HL-60 (cell line): Measurements from ENCODE around the gene ARHGEF6.
A peak's percentile ranks its signal among the peaks of the same experiment; 100 is the strongest.

Experiments
- DNase-seq, 2 experiments: peaks; one replicate each; pipeline ENCODE4 v3.0.0-alpha.2; 2010 to 2020; ENCODE audit warnings: low read depth in 1 of 2, low spot score in 1 of 2
- H3K27ac ChIP-seq: fragments of 250-450 bp; sonication (Bioruptor Pico); replicated peaks from 2 replicates; pipeline ENCODE4 v1.5.1; 2020; ENCODE audit warnings: mild to moderate bottlenecking, moderate library complexity
- H3K27me3 ChIP-seq: fragments of 250-450 bp; sonication (Bioruptor Pico); 2 replicates; pipeline ENCODE4 v1.5.1; 2021; ENCODE audit warnings: mild to moderate bottlenecking, moderate library complexity; ENCODE audit not compliant: insufficient read depth, poor library complexity, severe bottlenecking
- H3K4me3 ChIP-seq: replicated peaks from 2 replicates; pipeline ENCODE4 v1.5.1; 2011; ENCODE audit warnings: mild to moderate bottlenecking, control low read depth, low read length; ENCODE audit not compliant: insufficient read depth
- CTCF ChIP-seq: IDR thresholded peaks from one replicate; pipeline ENCODE4 v1.5.1; 2011; ENCODE audit warnings: low read length, control low read depth, inconsistent platforms; ENCODE audit not compliant: insufficient read depth
- GABPA ChIP-seq: IDR thresholded peaks from 2 replicates; pipeline ENCODE4 v1.6.1; 2012; ENCODE audit warnings: low read depth
- POLR2AphosphoS5 ChIP-seq: IDR thresholded peaks from 2 replicates; pipeline ENCODE4 v1.6.1; 2012; ENCODE audit warnings: low read depth
- SPI1 ChIP-seq: IDR thresholded peaks from 2 replicates; pipeline ENCODE4 v1.6.1; 2012; ENCODE audit warnings: low read depth, mild to moderate bottlenecking, borderline replicate concordance
- TF ChIP-seq, protein P1 (sequence below): IDR thresholded peaks from 2 replicates; pipeline ENCODE4 v1.6.1; 2012; ENCODE audit warnings: low read depth; ENCODE audit not compliant: insufficient replicate concordance

ARHGEF6 gene

DNA sequence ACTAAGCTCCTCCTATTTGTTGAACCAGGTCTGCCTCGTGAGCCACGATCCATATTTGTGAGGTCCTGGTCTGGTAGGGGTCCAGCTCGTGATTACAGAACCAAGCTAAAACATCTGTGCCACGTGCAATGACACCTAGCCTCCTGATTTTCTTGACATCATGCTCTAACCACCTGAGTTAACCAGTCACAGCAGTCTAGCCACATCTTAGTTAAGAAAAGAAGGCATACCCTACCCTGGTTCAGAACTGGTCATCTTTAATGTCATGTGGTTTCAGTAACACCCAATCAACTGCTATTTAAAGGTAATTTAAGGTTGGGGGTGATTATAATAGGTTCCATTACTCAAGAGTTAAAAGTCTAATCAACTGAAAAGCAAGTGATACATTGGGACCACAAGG lies 28.4 kb downstream of the ARHGEF6 start:
- DNase-seq = no peak
- H3K27me3 ChIP-seq = no peaks in the 10 kb centered on the region
- H3K4me3 ChIP-seq = no peak overlapping the region
- TF ChIP-seq CTCF = no peak
- no peak for TF ChIP-seq GABPA
- TF ChIP-seq, protein P1, sequence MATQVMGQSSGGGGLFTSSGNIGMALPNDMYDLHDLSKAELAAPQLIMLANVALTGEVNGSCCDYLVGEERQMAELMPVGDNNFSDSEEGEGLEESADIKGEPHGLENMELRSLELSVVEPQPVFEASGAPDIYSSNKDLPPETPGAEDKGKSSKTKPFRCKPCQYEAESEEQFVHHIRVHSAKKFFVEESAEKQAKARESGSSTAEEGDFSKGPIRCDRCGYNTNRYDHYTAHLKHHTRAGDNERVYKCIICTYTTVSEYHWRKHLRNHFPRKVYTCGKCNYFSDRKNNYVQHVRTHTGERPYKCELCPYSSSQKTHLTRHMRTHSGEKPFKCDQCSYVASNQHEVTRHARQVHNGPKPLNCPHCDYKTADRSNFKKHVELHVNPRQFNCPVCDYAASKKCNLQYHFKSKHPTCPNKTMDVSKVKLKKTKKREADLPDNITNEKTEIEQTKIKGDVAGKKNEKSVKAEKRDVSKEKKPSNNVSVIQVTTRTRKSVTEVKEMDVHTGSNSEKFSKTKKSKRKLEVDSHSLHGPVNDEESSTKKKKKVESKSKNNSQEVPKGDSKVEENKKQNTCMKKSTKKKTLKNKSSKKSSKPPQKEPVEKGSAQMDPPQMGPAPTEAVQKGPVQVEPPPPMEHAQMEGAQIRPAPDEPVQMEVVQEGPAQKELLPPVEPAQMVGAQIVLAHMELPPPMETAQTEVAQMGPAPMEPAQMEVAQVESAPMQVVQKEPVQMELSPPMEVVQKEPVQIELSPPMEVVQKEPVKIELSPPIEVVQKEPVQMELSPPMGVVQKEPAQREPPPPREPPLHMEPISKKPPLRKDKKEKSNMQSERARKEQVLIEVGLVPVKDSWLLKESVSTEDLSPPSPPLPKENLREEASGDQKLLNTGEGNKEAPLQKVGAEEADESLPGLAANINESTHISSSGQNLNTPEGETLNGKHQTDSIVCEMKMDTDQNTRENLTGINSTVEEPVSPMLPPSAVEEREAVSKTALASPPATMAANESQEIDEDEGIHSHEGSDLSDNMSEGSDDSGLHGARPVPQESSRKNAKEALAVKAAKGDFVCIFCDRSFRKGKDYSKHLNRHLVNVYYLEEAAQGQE = no peak
- TF ChIP-seq POLR2AphosphoS5 = no peak
- TF ChIP-seq SPI1 = no peak
- no peak overlapping the region for H3K27ac ChIP-seq

GRCh38 chrX:136750364-136750763 lies 30.4 kb downstream of the ARHGEF6 start:
- Histone ChIP-seq H3K27me3 (no peaks in the 10 kb centered on the region), H3K27ac (no peak overlapping the region), H3K4me3 (no peak overlapping the region)
- TF ChIP-seq POLR2AphosphoS5 = no peak
- no peak for TF ChIP-seq SPI1
- TF ChIP-seq, protein P1 = no peak
- no peak for TF ChIP-seq GABPA
- no peak for TF ChIP-seq CTCF
- no peak for DNase-seq

- no peaks in the 10 kb centered on the region for H3K27me3 ChIP-seq
- H3K4me3 ChIP-seq = no peak overlapping the region
- no peak for DNase-seq
- peak overlapping the region; percentile 61 for H3K27ac ChIP-seq
- TF ChIP-seq SPI1 (peak; percentile 96), CTCF (no peak)
Observed at GRCh38 chrX:136747003-136747986, 33.4 kb downstream of the ARHGEF6 start.
